Activated naive CD4-positive, alpha-beta T cell treated with anti-CD3 and anti-CD28 coated beads for 36 hours (primary cell): Measurements from ENCODE around the gene SIK3. TPM values are rescaled to one million over a fixed set of nuclear protein-coding genes. Genes with fewer than 3 reads are reported as not detected.

ENCODE experiments used
- CTCF ChIA-PET: fragments of 350-600 bp; sonication (Branson Sonifier 250); formaldehyde crosslinking; loops from one replicate; lab custom pipeline; 2021; ENCODE audit warnings: antibody characterized with exemption; lab: Charles Lee
- DNase-seq: peaks from one replicate; pipeline ENCODE4 v3.0.0-alpha.2; 2020
- H3K27ac Mint-ChIP-seq: one replicate; pipeline ENCODE4 v1.8.0; 2021; ENCODE audit warnings: mild to moderate bottlenecking, mixed read lengths
- H3K27me3 Mint-ChIP-seq: one replicate; pipeline ENCODE4 v1.8.0; 2021; ENCODE audit warnings: low read depth, mixed read lengths
- H3K36me3 Mint-ChIP-seq: one replicate; pipeline ENCODE4 v1.8.0; 2021; ENCODE audit warnings: low read depth, mixed read lengths
- H3K4me1 Mint-ChIP-seq: one replicate; pipeline ENCODE4 v1.8.0; 2021; ENCODE audit warnings: low read depth, mixed read lengths
- H3K4me3 Mint-ChIP-seq: one replicate; pipeline ENCODE4 v1.8.0; 2021; ENCODE audit warnings: mild to moderate bottlenecking, moderate library complexity, mixed read lengths
- H3K9me3 Mint-ChIP-seq: one replicate; pipeline ENCODE4 v1.8.0; 2021; ENCODE audit warnings: mixed read lengths
- intact Hi-C: fragments of 100-400 bp; cut with micrococcal nuclease; formaldehyde crosslinking; loops from one replicate; pipeline ENCODE4 v1.15.1; 2023
- total RNA-seq, 2 experiments: library from RNA; stranded (reverse); gene quantifications; one replicate each; pipeline ENCODE4 v1.2.3, GENCODE V29; 2021

Gene SIK3
- total RNA-seq, 2 experiments from 2014 or later: 13.8 to 15.7 TPM

DNA sequence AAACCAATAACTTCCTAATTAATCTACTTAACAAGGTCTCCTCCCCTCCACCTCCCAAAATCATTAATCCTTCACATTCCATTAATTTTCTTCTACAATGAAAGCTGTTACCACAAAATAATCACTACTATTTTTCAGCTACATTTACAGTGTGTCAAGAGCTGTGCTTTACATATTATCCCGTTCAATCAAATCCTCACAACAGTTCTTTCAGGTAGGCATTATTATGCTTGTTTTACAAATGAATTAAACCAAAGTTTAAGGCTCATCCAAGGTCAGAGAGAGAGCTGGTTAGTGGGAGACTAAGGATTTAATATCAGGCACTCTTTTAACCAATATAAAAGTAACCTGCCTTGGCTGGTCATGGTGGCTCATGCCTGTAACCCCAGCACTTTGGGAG lies 107.4 kb downstream of the SIK3 start:
- no peak overlapping the region for H3K27ac Mint-ChIP-seq
- peaks cover 1% of the 10 kb centered on the region for H3K36me3 Mint-ChIP-seq
- peaks cover 69% of the 10 kb centered on the region for H3K4me1 Mint-ChIP-seq
- H3K4me3 Mint-ChIP-seq: no peak overlapping the region
- CTCF ChIA-PET: interaction anchor here (1.0 kb wide), 1 partner anchor 29 kb away, joined by 4 read pairs; no protein-coding TSS in a partner anchor
- H3K27me3 Mint-ChIP-seq: no peaks in the 10 kb centered on the region
- DNase-seq: no peak
- no peaks in the 10 kb centered on the region for H3K9me3 Mint-ChIP-seq
- intact Hi-C loops: no loop called here

- Mint-ChIP-seq H3K4me3 (no peak overlapping the region), H3K36me3 (peaks cover 1% of the 10 kb centered on the region), H3K4me1 (peaks cover 71% of the 10 kb centered on the region), H3K27ac (no peak overlapping the region), H3K27me3 (no peaks in the 10 kb centered on the region), H3K9me3 (no peaks in the 10 kb centered on the region)
- no peak for DNase-seq
- intact Hi-C loops: no loop called here
- CTCF ChIA-PET: interaction anchor here (1.0 kb wide), 1 partner anchor 30 kb away, joined by 4 read pairs; no protein-coding TSS in a partner anchor
Measured at GRCh38 chr11:116990061-116990473, 108.2 kb downstream of the SIK3 start.

GRCh38 chr11:116989184-116989583 lies 109.0 kb downstream of the SIK3 start:
- Mint-ChIP-seq H3K27ac (no peak overlapping the region), H3K36me3 (peaks cover 1% of the 10 kb centered on the region), H3K4me3 (no peak overlapping the region), H3K9me3 (no peaks in the 10 kb centered on the region), H3K27me3 (no peaks in the 10 kb centered on the region), H3K4me1 (peaks cover 72% of the 10 kb centered on the region)
- intact Hi-C loops: no loop called here
- CTCF ChIA-PET: no interaction called here
- no peak for DNase-seq

- peaks cover 1% of the 10 kb centered on the region for H3K36me3 Mint-ChIP-seq
- peaks cover 74% of the 10 kb centered on the region for H3K4me1 Mint-ChIP-seq
- H3K27me3 Mint-ChIP-seq: no peaks in the 10 kb centered on the region
- intact Hi-C loops: loop anchor here (1.0 to 2.0 kb wide), 9 partner anchors 16 to 133 kb away; no protein-coding TSS in a partner anchor
- H3K9me3 Mint-ChIP-seq: no peaks in the 10 kb centered on the region
- peak; percentile 50 for DNase-seq
- peak overlapping the region; percentile 85 for H3K27ac Mint-ChIP-seq
- peak overlapping the region; percentile 48 for H3K4me3 Mint-ChIP-seq
- CTCF ChIA-PET: interaction anchor here (0.5 to 1.4 kb wide), 7 partner anchors 29 to 897 kb away, joined by 3 to 4 read pairs (median 3); no protein-coding TSS in a partner anchor
Measured at GRCh38 chr11:116986521-116987105, 111.6 kb downstream of the SIK3 start.

DNA sequence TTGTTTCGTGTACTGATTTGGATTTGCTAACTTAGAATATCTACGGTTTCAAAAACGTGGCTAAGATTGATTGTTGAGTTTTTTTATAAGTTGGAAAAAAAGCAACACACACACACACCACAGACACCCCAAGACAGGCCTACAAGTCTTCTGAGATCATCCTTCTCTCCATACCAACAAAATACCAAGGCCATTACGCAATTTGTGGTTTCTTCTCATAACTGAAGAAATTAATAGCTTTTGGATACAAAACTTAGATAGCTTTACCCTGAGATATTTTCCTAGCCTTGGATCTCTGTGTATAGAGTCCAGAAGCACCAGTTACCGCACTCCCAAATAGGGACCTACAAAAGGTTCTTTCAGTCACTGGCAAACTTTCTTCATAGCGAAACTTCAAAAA lies 113.6 kb downstream of the SIK3 start:
- H3K4me1 Mint-ChIP-seq: peaks cover 78% of the 10 kb centered on the region
- no peak for DNase-seq
- H3K9me3 Mint-ChIP-seq: no peaks in the 10 kb centered on the region
- intact Hi-C loops: no loop called here
- H3K27me3 Mint-ChIP-seq: no peaks in the 10 kb centered on the region
- H3K27ac Mint-ChIP-seq: no peak overlapping the region
- H3K4me3 Mint-ChIP-seq: no peak overlapping the region
- CTCF ChIA-PET: interaction anchor here (1.0 to 1.2 kb wide), 3 partner anchors 24 to 121 kb away, joined by 3 read pairs; no protein-coding TSS in a partner anchor
- H3K36me3 Mint-ChIP-seq: peaks cover 3% of the 10 kb centered on the region

- intact Hi-C loops: no loop called here
- Mint-ChIP-seq H3K9me3 (no peaks in the 10 kb centered on the region), H3K27me3 (no peaks in the 10 kb centered on the region), H3K27ac (no peak overlapping the region), H3K36me3 (peaks cover 3% of the 10 kb centered on the region), H3K4me3 (no peak overlapping the region), H3K4me1 (peaks cover 78% of the 10 kb centered on the region)
- CTCF ChIA-PET: interaction anchor here (1.2 kb wide), 1 partner anchor 57 kb away, joined by 3 read pairs; no protein-coding TSS in a partner anchor
- DNase-seq: no peak
Measured at GRCh38 chr11:116984186-116984585, 114.0 kb downstream of the SIK3 start.

DNA sequence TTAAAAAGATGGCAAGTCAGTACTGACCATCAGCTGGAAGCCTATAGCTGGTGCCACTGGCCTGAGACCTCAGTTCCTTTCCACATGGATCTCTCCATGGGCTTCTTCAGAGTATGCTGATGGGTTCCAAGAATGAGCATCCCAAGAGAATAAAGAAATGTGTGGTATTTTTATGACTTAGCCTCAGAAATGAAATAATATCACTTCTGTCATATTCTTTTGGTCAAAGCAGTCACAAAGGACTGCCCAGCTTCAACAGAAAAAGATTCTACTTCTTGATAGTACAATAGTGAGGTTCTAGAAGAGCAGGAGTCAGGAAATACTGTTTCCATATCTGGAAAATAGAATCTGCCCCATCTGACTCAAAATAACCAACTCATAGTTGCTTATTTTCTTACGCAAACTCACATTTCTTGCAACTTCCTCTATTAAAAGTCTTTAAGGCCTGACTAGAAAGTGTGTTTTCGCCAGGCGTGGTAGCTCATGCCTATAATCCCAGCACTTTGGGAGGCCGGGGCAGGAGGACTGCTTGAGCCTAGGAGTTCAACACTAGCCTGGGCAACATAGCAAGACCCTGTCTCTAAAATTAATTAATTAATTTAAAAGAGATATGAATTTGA lies 116.9 kb downstream of the SIK3 start:
- peaks cover 61% of the 10 kb centered on the region for H3K4me1 Mint-ChIP-seq
- CTCF ChIA-PET: no interaction called here
- no peak overlapping the region for H3K4me3 Mint-ChIP-seq
- no peak for DNase-seq
- H3K27me3 Mint-ChIP-seq: no peaks in the 10 kb centered on the region
- H3K9me3 Mint-ChIP-seq: no peaks in the 10 kb centered on the region
- no peak overlapping the region for H3K27ac Mint-ChIP-seq
- intact Hi-C loops: no loop called here
- H3K36me3 Mint-ChIP-seq: peaks cover 3% of the 10 kb centered on the region

DNA sequence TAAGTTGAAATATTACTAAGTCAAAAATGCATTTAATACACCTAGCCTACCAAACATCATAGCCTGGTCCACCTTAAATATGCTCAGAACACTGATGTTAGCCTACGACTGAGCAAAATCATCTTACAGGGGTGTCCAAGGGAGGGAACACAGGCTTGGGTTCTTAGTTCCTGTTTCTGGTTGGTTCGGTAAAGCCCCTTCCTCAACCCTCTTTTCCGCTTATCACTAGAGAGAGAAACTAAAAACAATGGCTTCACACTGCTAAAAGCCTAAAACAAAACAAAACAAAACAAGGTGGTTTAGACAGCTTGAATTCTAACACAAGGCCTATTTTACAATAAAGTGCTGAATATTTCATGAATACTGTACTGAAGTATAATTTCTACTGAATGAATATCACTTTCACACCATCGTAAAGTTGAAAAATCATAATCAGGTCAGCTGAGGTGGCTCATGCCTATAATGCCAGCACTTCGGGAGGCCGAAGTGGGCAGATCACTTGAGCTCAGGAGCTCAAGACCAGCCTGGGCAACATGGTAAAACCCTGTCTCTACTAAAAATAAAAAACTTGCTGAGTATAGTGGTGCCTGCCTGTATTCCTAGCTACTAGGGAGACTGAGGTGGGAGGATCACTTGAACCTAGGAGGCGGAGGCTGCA lies 118.0 kb downstream of the SIK3 start:
- Mint-ChIP-seq H3K4me1 (peaks cover 50% of the 10 kb centered on the region), H3K4me3 (peak overlapping the region; percentile 53), H3K27me3 (no peaks in the 10 kb centered on the region), H3K36me3 (peaks cover 3% of the 10 kb centered on the region), H3K27ac (peak overlapping the region; percentile 70), H3K9me3 (no peaks in the 10 kb centered on the region)
- no peak for DNase-seq
- CTCF ChIA-PET: interaction anchor here (0.6 kb wide), 1 partner anchor 174 kb away, joined by 4 read pairs; no protein-coding TSS in a partner anchor
- intact Hi-C loops: no loop called here

- Mint-ChIP-seq H3K36me3 (peaks cover 3% of the 10 kb centered on the region), H3K27ac (no peak overlapping the region), H3K27me3 (no peaks in the 10 kb centered on the region), H3K9me3 (no peaks in the 10 kb centered on the region), H3K4me1 (peaks cover 37% of the 10 kb centered on the region), H3K4me3 (no peak overlapping the region)
- no peak for DNase-seq
- intact Hi-C loops: no loop called here
- CTCF ChIA-PET: no interaction called here
Measured at GRCh38 chr11:116976941-116977570, 121.2 kb downstream of the SIK3 start.

GRCh38 chr11:116975661-116976060 lies 122.6 kb downstream of the SIK3 start:
- Mint-ChIP-seq H3K4me3 (no peak overlapping the region), H3K27ac (no peak overlapping the region), H3K36me3 (peaks cover 1% of the 10 kb centered on the region), H3K9me3 (no peaks in the 10 kb centered on the region), H3K4me1 (peaks cover 29% of the 10 kb centered on the region), H3K27me3 (no peaks in the 10 kb centered on the region)
- CTCF ChIA-PET: no interaction called here
- no peak for DNase-seq
- intact Hi-C loops: no loop called here

DNA sequence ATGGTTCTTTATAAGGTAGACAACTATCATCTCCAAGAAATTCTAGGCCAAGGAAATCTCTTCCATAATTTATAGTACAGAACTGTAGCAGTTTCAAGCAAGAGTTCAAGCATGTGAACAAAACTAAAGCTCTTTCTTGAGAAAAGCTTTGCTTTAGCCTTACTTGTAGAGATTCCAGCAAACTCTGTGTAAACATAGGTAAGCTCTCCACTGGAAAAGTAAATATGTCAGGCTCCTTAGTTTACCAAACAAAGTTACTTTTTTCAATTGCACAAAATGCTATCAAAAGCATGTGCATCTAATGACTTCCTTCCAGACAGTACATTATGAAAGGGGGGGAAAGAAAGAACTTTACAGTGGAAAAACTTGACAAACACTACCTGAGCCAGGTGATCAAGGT lies 125.0 kb downstream of the SIK3 start:
- no peaks in the 10 kb centered on the region for H3K9me3 Mint-ChIP-seq
- no peaks in the 10 kb centered on the region for H3K27me3 Mint-ChIP-seq
- no peak overlapping the region for H3K4me3 Mint-ChIP-seq
- CTCF ChIA-PET: interaction anchor here (0.8 kb wide), 1 partner anchor 33 kb away, joined by 3 read pairs; no protein-coding TSS in a partner anchor
- H3K27ac Mint-ChIP-seq: no peak overlapping the region
- DNase-seq: no peak
- intact Hi-C loops: no loop called here
- peaks cover 20% of the 10 kb centered on the region for H3K4me1 Mint-ChIP-seq
- no peaks in the 10 kb centered on the region for H3K36me3 Mint-ChIP-seq

DNA sequence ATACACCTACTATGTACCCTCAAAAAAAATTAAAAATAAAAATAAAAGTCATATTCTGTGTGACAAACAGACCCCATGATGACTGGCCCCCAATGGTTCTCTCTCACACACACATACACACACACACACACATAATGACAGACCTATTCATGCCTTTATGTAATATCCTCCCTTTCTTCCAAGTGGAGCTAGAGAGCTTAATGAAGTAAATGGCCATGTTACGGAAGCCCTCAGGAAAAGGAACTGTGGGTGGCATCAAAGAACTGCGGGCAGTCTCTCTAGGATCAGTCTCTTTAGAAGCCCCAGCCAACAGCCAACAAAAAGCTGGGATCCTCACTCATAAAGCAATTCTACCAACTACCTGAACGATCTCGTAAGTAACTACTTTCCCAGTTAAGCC lies 125.5 kb downstream of the SIK3 start:
- Mint-ChIP-seq H3K9me3 (no peaks in the 10 kb centered on the region), H3K27ac (no peak overlapping the region), H3K36me3 (no peaks in the 10 kb centered on the region), H3K4me1 (peaks cover 20% of the 10 kb centered on the region), H3K27me3 (no peaks in the 10 kb centered on the region), H3K4me3 (no peak overlapping the region)
- no peak for DNase-seq
- CTCF ChIA-PET: interaction anchor here (0.6 kb wide), 2 partner anchors 15 to 85 kb away, joined by 3 to 4 read pairs; no protein-coding TSS in a partner anchor
- intact Hi-C loops: no loop called here
